Neuronal stem cell (in vitro differentiated cells): Measurements from ENCODE around the gene SLC35A4.

Source experiments
- DNase-seq: peaks from one replicate; pipeline ENCODE4 v3.0.0-alpha.2; 2013; ENCODE audit warnings: low spot score
- H2AFZ ChIP-seq: one replicate; pipeline ENCODE4 v1.6.1; 2013; ENCODE audit warnings: mild to moderate bottlenecking, low read length, inconsistent platforms
- H2AK5ac ChIP-seq: 2 replicates; pipeline ENCODE4 v1.6.1; 2013; ENCODE audit warnings: low read depth, mild to moderate bottlenecking, inconsistent platforms, low read length, moderate library complexity, mixed read lengths
- H2BK120ac ChIP-seq: 2 replicates; pipeline ENCODE4 v1.6.1; 2013; ENCODE audit warnings: low read depth, mild to moderate bottlenecking, inconsistent platforms, low read length, moderate library complexity, mixed read lengths
- H2BK12ac ChIP-seq: one replicate; pipeline ENCODE4 v1.6.1; 2013; ENCODE audit warnings: low read length, inconsistent platforms
- H2BK15ac ChIP-seq: 2 replicates; pipeline ENCODE4 v1.6.1; 2013; ENCODE audit warnings: mild to moderate bottlenecking, low read length, inconsistent platforms, mixed read lengths
- H2BK5ac ChIP-seq: one replicate; pipeline ENCODE4 v1.6.1; 2013; ENCODE audit warnings: inconsistent platforms, mild to moderate bottlenecking, low read length, moderate library complexity
- H3K14ac ChIP-seq: one replicate; pipeline ENCODE4 v1.6.1; 2013; ENCODE audit warnings: low read length, inconsistent platforms
- H3K18ac ChIP-seq: 2 replicates; pipeline ENCODE4 v1.6.1; 2013; ENCODE audit warnings: low read length, inconsistent platforms
- H3K23ac ChIP-seq: 2 replicates; pipeline ENCODE4 v1.6.1; 2013; ENCODE audit warnings: low read depth, mild to moderate bottlenecking, mixed read lengths, low read length, inconsistent platforms; ENCODE audit not compliant: poor library complexity
- H3K27ac ChIP-seq: replicated peaks from 3 replicates; pipeline ENCODE4 v1.5.1; 2013; ENCODE audit warnings: low read length, inconsistent platforms
- H3K27me3 ChIP-seq, 3 experiments: 2 replicates each; pipeline ENCODE4 v1.6.1; 2013; ENCODE audit warnings: low read length in 3 of 3, mild to moderate bottlenecking in 2 of 3, inconsistent platforms in 1 of 3, low read depth in 1 of 3, mixed read lengths in 1 of 3, moderate library complexity in 1 of 3; ENCODE audit not compliant: control insufficient read depth in 3 of 3, insufficient read depth in 3 of 3
- H3K36me3 ChIP-seq, 2 donors: replicated peaks in 1 of 2; 2 replicates each; pipeline ENCODE4 v1.6.1; 2013; ENCODE audit warnings: low read length in 2 of 2; ENCODE audit not compliant: control insufficient read depth in 2 of 2, insufficient read depth in 2 of 2
- H3K4ac ChIP-seq: 2 replicates; pipeline ENCODE4 v1.6.1; 2013; ENCODE audit warnings: inconsistent platforms, mild to moderate bottlenecking, low read length, moderate library complexity
- H3K4me1 ChIP-seq, 2 donors: 1 replicate in 1 of 2; 2 replicates in 1 of 2; pipeline ENCODE4 v1.6.1; 2013; ENCODE audit warnings: low read length in 2 of 2, low read depth in 1 of 2; ENCODE audit not compliant: control insufficient read depth in 2 of 2, insufficient read depth in 1 of 2
- H3K4me2 ChIP-seq: one replicate; pipeline ENCODE4 v1.6.1; 2013; ENCODE audit warnings: mild to moderate bottlenecking, low read length, inconsistent platforms; ENCODE audit not compliant: insufficient read depth, poor library complexity, severe bottlenecking
- H3K4me3 ChIP-seq, 2 donors: 2 replicates each; pipeline ENCODE4 v1.5.1; 2013; ENCODE audit warnings: low read length in 2 of 2, mild to moderate bottlenecking in 2 of 2, inconsistent platforms in 1 of 2, moderate library complexity in 1 of 2
- H3K79me1 ChIP-seq: one replicate; pipeline ENCODE4 v1.6.1; 2013; ENCODE audit warnings: low read depth, mild to moderate bottlenecking, inconsistent platforms, low read length, moderate library complexity
- H3K9ac ChIP-seq: one replicate; pipeline ENCODE4 v1.6.1; 2013; ENCODE audit warnings: mild to moderate bottlenecking, low read depth, low read length, inconsistent platforms; ENCODE audit not compliant: poor library complexity
- H3K9me3 ChIP-seq, 2 donors: replicated peaks in 1 of 2; 2 replicates each; pipeline versions ENCODE3 to v1.6.1; 2013; ENCODE audit warnings: low read length in 2 of 2, mild to moderate bottlenecking in 2 of 2, inconsistent platforms in 1 of 2, low read depth in 1 of 2, mixed read lengths in 1 of 2, moderate library complexity in 1 of 2; ENCODE audit not compliant: control insufficient read depth in 2 of 2, insufficient read depth in 1 of 2
- H4K8ac ChIP-seq: one replicate; pipeline ENCODE4 v1.6.1; 2013; ENCODE audit warnings: low read depth, mild to moderate bottlenecking, inconsistent platforms, low read length, moderate library complexity
- H4K91ac ChIP-seq: one replicate; pipeline ENCODE4 v1.6.1; 2013; ENCODE audit warnings: low read length, low read depth, mild to moderate bottlenecking, inconsistent platforms; ENCODE audit not compliant: poor library complexity
- WGBS, 2 donors: extraction: QIAGEN DNeasy Blood & Tissue Kit; methylation state at CpG; one replicate each; pipeline ENCODE4 v1.1.7; 2013; ENCODE audit warnings: missing lambda C conversion rate in 2 of 2, mixed read lengths in 1 of 2; ENCODE audit not compliant: insufficient read length in 2 of 2, insufficient replicate concordance in 1 of 2; ENCODE audit errors: extremely low coverage in 2 of 2; 5-methylcytosine and 5-hydroxymethylcytosine counted together

SLC35A4 gene

GRCh38 chr5:140567871-140568270 is 3.2 kb downstream of the SLC35A4 start:
- H3K14ac ChIP-seq = no peak overlapping the region
- peaks cover 6% of the 10 kb centered on the region in 2 donors for H3K4me1 ChIP-seq
- H2BK15ac ChIP-seq = no peak overlapping the region
- peak overlapping the region in 1 of 2 donors; percentile 15 for H3K4me3 ChIP-seq
- DNase-seq = no peak
- no peak overlapping the region for H2AFZ ChIP-seq
- no CpG with 5 or more reads among the region's 13 CpGs for WGBS, 2 donors
- H2BK12ac ChIP-seq = no peak overlapping the region
- no peak overlapping the region for H3K18ac ChIP-seq
- H4K8ac ChIP-seq = no peak overlapping the region
- H2BK5ac ChIP-seq = no peak overlapping the region
- H3K4me2 ChIP-seq = no peak overlapping the region
- H3K27me3 ChIP-seq = no peaks in the 10 kb centered on the region
- no peak overlapping the region for H3K9ac ChIP-seq
- H2AK5ac ChIP-seq = no peak overlapping the region
- no peak overlapping the region for H3K23ac ChIP-seq
- H3K9me3 ChIP-seq = no peaks in the 10 kb centered on the region
- no peak overlapping the region for H4K91ac ChIP-seq
- H3K4ac ChIP-seq = no peak overlapping the region
- peaks cover 3% of the 10 kb centered on the region for H3K79me1 ChIP-seq
- peaks cover 19 to 31% of the 10 kb centered on the region in 2 donors for H3K36me3 ChIP-seq
- no peak overlapping the region for H2BK120ac ChIP-seq
- H3K27ac ChIP-seq = no peak overlapping the region

- H4K8ac ChIP-seq = no peak overlapping the region
- H3K14ac ChIP-seq = no peak overlapping the region
- H3K23ac ChIP-seq = no peak overlapping the region
- no CpG with 5 or more reads among the region's 2 CpGs for WGBS, 2 donors
- no peak overlapping the region for H2BK5ac ChIP-seq
- H2BK12ac ChIP-seq = no peak overlapping the region
- H3K4ac ChIP-seq = no peak overlapping the region
- no peak for DNase-seq
- no peak overlapping the region for H2AFZ ChIP-seq
- no peak overlapping the region for H2BK120ac ChIP-seq
- no peak overlapping the region for H2AK5ac ChIP-seq
- no peak overlapping the region for H3K27ac ChIP-seq
- no peaks in the 10 kb centered on the region for H3K27me3 ChIP-seq
- peaks cover 19 to 31% of the 10 kb centered on the region in 2 donors for H3K36me3 ChIP-seq
- H3K4me2 ChIP-seq = no peak overlapping the region
- H3K4me1 ChIP-seq = peaks cover 5 to 6% of the 10 kb centered on the region in 2 donors
- peaks cover 3% of the 10 kb centered on the region for H3K79me1 ChIP-seq
- H3K18ac ChIP-seq = no peak overlapping the region
- no peak overlapping the region for H3K9ac ChIP-seq
- H3K4me3 ChIP-seq = no peak overlapping the region
- peak overlapping the region; percentile 44 for H4K91ac ChIP-seq
- no peaks in the 10 kb centered on the region for H3K9me3 ChIP-seq
- H2BK15ac ChIP-seq = no peak overlapping the region
These were observed 3.9 kb downstream of the SLC35A4 start for GRCh38 chr5:140568443-140569063.

- Histone ChIP-seq H2BK120ac (no peak overlapping the region), H3K18ac (no peak overlapping the region), H4K91ac (no peak overlapping the region), H3K4me1 (peaks cover 0 to 6% of the 10 kb centered on the region in 2 donors), H3K36me3 (peaks cover 19 to 31% of the 10 kb centered on the region in 2 donors), H3K4me3 (no peak overlapping the region), H3K4ac (no peak overlapping the region), H3K27ac (no peak overlapping the region), H3K4me2 (no peak overlapping the region), H3K9me3 (no peaks in the 10 kb centered on the region), H3K23ac (no peak overlapping the region), H2AFZ (no peak overlapping the region), H3K79me1 (peaks cover 3% of the 10 kb centered on the region), H2BK12ac (no peak overlapping the region), H2BK5ac (no peak overlapping the region), H3K27me3 (no peaks in the 10 kb centered on the region), H3K14ac (no peak overlapping the region), H4K8ac (no peak overlapping the region), H2BK15ac (no peak overlapping the region), H3K9ac (no peak overlapping the region), H2AK5ac (no peak overlapping the region)
- DNase-seq = no peak
- no CpG with 5 or more reads among the region's 4 CpGs for WGBS, 2 donors
These were observed 4.6 kb downstream of the SLC35A4 start for GRCh38 chr5:140569197-140569596.

- DNase-seq = no peak
- H3K14ac ChIP-seq = no peak overlapping the region
- H4K8ac ChIP-seq = no peak overlapping the region
- no peak overlapping the region for H3K4me2 ChIP-seq
- no peak overlapping the region for H3K27ac ChIP-seq
- no peak overlapping the region for H4K91ac ChIP-seq
- peak overlapping the region; percentile 72 for H3K9ac ChIP-seq
- H2BK15ac ChIP-seq = no peak overlapping the region
- H3K18ac ChIP-seq = no peak overlapping the region
- no peak overlapping the region for H2BK120ac ChIP-seq
- H3K4me3 ChIP-seq = no peak overlapping the region
- H2BK5ac ChIP-seq = no peak overlapping the region
- no CpG with 5 or more reads among the region's 4 CpGs for WGBS, 2 donors
- H3K36me3 ChIP-seq = peaks cover 19 to 31% of the 10 kb centered on the region in 2 donors
- no peak overlapping the region for H3K4ac ChIP-seq
- peaks cover 1% of the 10 kb centered on the region for H3K79me1 ChIP-seq
- H2BK12ac ChIP-seq = no peak overlapping the region
- H3K23ac ChIP-seq = no peak overlapping the region
- no peak overlapping the region for H2AFZ ChIP-seq
- no peak overlapping the region for H2AK5ac ChIP-seq
- no peaks in the 10 kb centered on the region for H3K9me3 ChIP-seq
- no peaks in the 10 kb centered on the region for H3K27me3 ChIP-seq
- peaks cover 0 to 6% of the 10 kb centered on the region in 2 donors for H3K4me1 ChIP-seq
These were observed 5.4 kb downstream of the SLC35A4 start for GRCh38 chr5:140570058-140570457.
